Trophoblast cell (in vitro differentiated cells and primary cell): ENCODE results near the gene KIF17.
A peak's percentile ranks its signal among the peaks of the same experiment; 100 is the strongest.

Source experiments
- DNase-seq, 2 donors: peaks; one replicate each; pipeline ENCODE4 v3.0.0-alpha.2; 2016
- H2AFZ ChIP-seq: 2 replicates; pipeline ENCODE4 v1.6.1; 2013; ENCODE audit warnings: low read length, moderate library complexity, mild to moderate bottlenecking; ENCODE audit not compliant: insufficient read depth, poor library complexity
- H2AK5ac ChIP-seq: 2 replicates; pipeline ENCODE4 v1.6.1; 2013; ENCODE audit warnings: mild to moderate bottlenecking, low read length
- H2BK120ac ChIP-seq: 2 replicates; pipeline ENCODE4 v1.6.1; 2013; ENCODE audit warnings: low read length, mild to moderate bottlenecking, moderate library complexity; ENCODE audit not compliant: insufficient read depth, poor library complexity
- H2BK12ac ChIP-seq: 2 replicates; pipeline ENCODE4 v1.6.1; 2013; ENCODE audit warnings: mild to moderate bottlenecking, low read length, moderate library complexity
- H2BK5ac ChIP-seq: 2 replicates; pipeline ENCODE4 v1.6.1; 2013; ENCODE audit warnings: low read length, low read depth, moderate library complexity, mild to moderate bottlenecking; ENCODE audit not compliant: poor library complexity
- H3K14ac ChIP-seq: 2 replicates; pipeline ENCODE4 v1.6.1; 2013; ENCODE audit warnings: mild to moderate bottlenecking, low read length
- H3K18ac ChIP-seq: 2 replicates; pipeline ENCODE4 v1.6.1; 2013; ENCODE audit warnings: mild to moderate bottlenecking, low read length
- H3K23ac ChIP-seq: 2 replicates; pipeline ENCODE4 v1.6.1; 2013; ENCODE audit warnings: low read length
- H3K27ac ChIP-seq: 2 replicates; pipeline ENCODE4 v1.5.1; 2013; ENCODE audit warnings: low read depth, mild to moderate bottlenecking, inconsistent platforms, low read length, moderate library complexity
- H3K27me3 ChIP-seq: 2 replicates; pipeline ENCODE4 v1.6.1; 2013; ENCODE audit warnings: inconsistent platforms, mild to moderate bottlenecking, low read length, moderate library complexity; ENCODE audit not compliant: insufficient read depth
- H3K36me3 ChIP-seq, 2 experiments: 1 replicate in 1 of 2; 2 replicates in 1 of 2; pipeline ENCODE4 v1.6.1; 2013; ENCODE audit warnings: low read length in 2 of 2, mild to moderate bottlenecking in 2 of 2, moderate library complexity in 1 of 2; ENCODE audit not compliant: insufficient read depth in 2 of 2, control insufficient read depth in 1 of 2
- H3K4ac ChIP-seq: 2 replicates; pipeline ENCODE4 v1.6.1; 2013; ENCODE audit warnings: low read depth, mild to moderate bottlenecking, low read length, moderate library complexity
- H3K4me1 ChIP-seq, 2 experiments: 1 replicate in 1 of 2; 2 replicates in 1 of 2; pipeline ENCODE4 v1.6.1; 2013; ENCODE audit warnings: low read length in 2 of 2, mild to moderate bottlenecking in 2 of 2, moderate library complexity in 1 of 2; ENCODE audit not compliant: insufficient read depth in 2 of 2, control insufficient read depth in 1 of 2
- H3K4me2 ChIP-seq: 2 replicates; pipeline ENCODE4 v1.6.1; 2013; ENCODE audit warnings: inconsistent platforms, mild to moderate bottlenecking, low read length, moderate library complexity
- H3K4me3 ChIP-seq: 2 replicates; pipeline ENCODE4 v1.5.1; 2013; ENCODE audit warnings: mild to moderate bottlenecking, low read depth, low read length, inconsistent platforms
- H3K79me1 ChIP-seq: one replicate; pipeline ENCODE4 v1.6.1; 2013; ENCODE audit warnings: low read length
- H3K79me2 ChIP-seq: 2 replicates; pipeline ENCODE4 v1.6.1; 2013; ENCODE audit warnings: low read length, mild to moderate bottlenecking; ENCODE audit not compliant: control insufficient read depth, insufficient read depth, poor library complexity
- H3K9ac ChIP-seq: 2 replicates; pipeline ENCODE4 v1.6.1; 2013; ENCODE audit warnings: mild to moderate bottlenecking, low read length
- H3K9me3 ChIP-seq: 2 replicates; pipeline ENCODE4 v1.6.1; 2013; ENCODE audit warnings: low read depth, mild to moderate bottlenecking, control low read depth, inconsistent platforms, low read length; ENCODE audit not compliant: insufficient read depth
- H4K12ac ChIP-seq: 2 replicates; pipeline ENCODE4 v1.6.1; 2013; ENCODE audit warnings: low read depth, mild to moderate bottlenecking, low read length, moderate library complexity
- H4K8ac ChIP-seq: 2 replicates; pipeline ENCODE4 v1.6.1; 2013; ENCODE audit warnings: low read depth, mild to moderate bottlenecking, low read length, moderate library complexity
- H4K91ac ChIP-seq: one replicate; pipeline ENCODE4 v1.6.1; 2013; ENCODE audit warnings: low read depth, mild to moderate bottlenecking, low read length, moderate library complexity
- WGBS: extraction: QIAGEN DNeasy Blood & Tissue Kit; methylation state at CpG from one replicate; pipeline ENCODE4 v1.1.7; 2013; ENCODE audit warnings: missing lambda C conversion rate; ENCODE audit not compliant: insufficient read length, insufficient coverage; ENCODE audit errors: extremely low coverage; 5-methylcytosine and 5-hydroxymethylcytosine counted together

Gene KIF17

DNA sequence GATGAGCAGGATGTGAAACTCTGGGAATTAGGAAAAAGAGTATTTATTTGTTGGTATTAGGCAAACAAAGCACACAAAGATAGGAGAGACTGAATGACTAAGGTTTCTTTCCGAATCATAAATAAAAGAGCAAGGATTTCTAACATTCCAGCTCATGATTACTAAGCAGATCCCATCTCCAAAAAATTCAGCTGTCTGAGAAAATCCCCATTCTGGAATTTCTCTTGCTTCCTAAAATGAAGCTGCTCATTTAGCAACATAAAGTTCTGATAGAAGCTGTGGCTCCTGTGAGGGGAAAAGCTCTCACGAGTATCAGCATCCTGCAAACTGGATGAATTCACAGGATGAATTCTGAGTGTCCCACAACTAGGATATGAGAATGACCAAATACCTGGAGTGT is 21.4 kb upstream of the KIF17 start:
- WGBS: no CpG with 5 or more reads among the region's 2 CpGs
- no peak overlapping the region for H3K9ac ChIP-seq

DNA sequence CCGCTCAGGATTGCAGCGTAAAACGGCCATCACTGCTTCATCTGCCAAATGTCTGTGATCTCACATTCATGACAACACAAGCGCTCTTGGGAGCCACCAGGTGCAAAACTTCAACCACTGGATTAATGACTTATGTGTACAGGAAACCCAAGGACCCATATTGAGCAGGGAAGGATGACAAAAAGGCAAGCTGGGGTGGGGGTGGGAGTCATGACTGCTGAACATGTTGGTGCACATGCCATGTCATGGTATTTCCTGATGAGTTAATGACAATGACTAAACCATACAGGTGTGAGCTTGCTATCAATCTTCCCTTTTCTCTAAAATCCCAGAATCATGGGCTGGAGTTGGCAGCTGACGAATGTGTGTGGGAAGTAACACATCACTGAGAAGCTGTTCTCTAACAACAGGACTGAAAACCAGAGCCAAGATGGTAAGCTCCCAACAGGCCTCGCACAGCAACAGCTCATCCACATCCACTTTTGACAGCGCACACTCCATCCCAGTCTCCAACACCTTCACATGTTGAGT is 17.8 kb upstream of the KIF17 start:
- no peak overlapping the region for H3K4me2 ChIP-seq
- peak in 1 of 2 donors; percentile 45 for DNase-seq
- peaks cover 19% of the 10 kb centered on the region for H3K27me3 ChIP-seq
- H3K79me1 ChIP-seq: peaks cover 10% of the 10 kb centered on the region
- H3K23ac ChIP-seq: no peak overlapping the region
- H2BK120ac ChIP-seq: no peak overlapping the region
- no peaks in the 10 kb centered on the region for H3K9me3 ChIP-seq
- no peak overlapping the region for H2BK5ac ChIP-seq
- peaks cover 12 to 13% of the 10 kb centered on the region in 2 experiments for H3K4me1 ChIP-seq
- WGBS: no CpG with 5 or more reads among the region's 7 CpGs
- no peak overlapping the region for H3K4me3 ChIP-seq
- no peak overlapping the region for H3K4ac ChIP-seq
- no peak overlapping the region for H4K12ac ChIP-seq
- H2AFZ ChIP-seq: no peak overlapping the region
- peaks cover 9 to 16% of the 10 kb centered on the region in 2 experiments for H3K36me3 ChIP-seq
- H4K91ac ChIP-seq: no peak overlapping the region
- no peak overlapping the region for H3K27ac ChIP-seq
- no peak overlapping the region for H3K14ac ChIP-seq
- peaks cover 2% of the 10 kb centered on the region for H3K79me2 ChIP-seq
- no peak overlapping the region for H3K9ac ChIP-seq
- no peak overlapping the region for H4K8ac ChIP-seq
- no peak overlapping the region for H2AK5ac ChIP-seq
- H3K18ac ChIP-seq: no peak overlapping the region
- no peak overlapping the region for H2BK12ac ChIP-seq

More for the DNA sequence above, 21.4 kb upstream of the KIF17 start:
- H4K91ac ChIP-seq: no peak overlapping the region
- H2AK5ac ChIP-seq: no peak overlapping the region
- no peak overlapping the region for H3K14ac ChIP-seq
- no peak overlapping the region for H2AFZ ChIP-seq
- H3K4me3 ChIP-seq: no peak overlapping the region
- H3K18ac ChIP-seq: no peak overlapping the region
- no peaks in the 10 kb centered on the region for H3K79me2 ChIP-seq
- H3K36me3 ChIP-seq: peaks cover 15 to 20% of the 10 kb centered on the region in 2 experiments
- no peak overlapping the region for H2BK120ac ChIP-seq
- H3K9me3 ChIP-seq: no peaks in the 10 kb centered on the region
- H3K27ac ChIP-seq: no peak overlapping the region
- no peak overlapping the region for H3K23ac ChIP-seq
- peak; percentile 30 to 91 for DNase-seq
- no peaks in the 10 kb centered on the region for H3K4me1 ChIP-seq
- no peak overlapping the region for H2BK5ac ChIP-seq
- H4K12ac ChIP-seq: no peak overlapping the region
- H4K8ac ChIP-seq: no peak overlapping the region
- no peaks in the 10 kb centered on the region for H3K79me1 ChIP-seq
- H2BK12ac ChIP-seq: no peak overlapping the region
- H3K4ac ChIP-seq: no peak overlapping the region
- no peaks in the 10 kb centered on the region for H3K27me3 ChIP-seq
- H3K4me2 ChIP-seq: no peak overlapping the region

DNA sequence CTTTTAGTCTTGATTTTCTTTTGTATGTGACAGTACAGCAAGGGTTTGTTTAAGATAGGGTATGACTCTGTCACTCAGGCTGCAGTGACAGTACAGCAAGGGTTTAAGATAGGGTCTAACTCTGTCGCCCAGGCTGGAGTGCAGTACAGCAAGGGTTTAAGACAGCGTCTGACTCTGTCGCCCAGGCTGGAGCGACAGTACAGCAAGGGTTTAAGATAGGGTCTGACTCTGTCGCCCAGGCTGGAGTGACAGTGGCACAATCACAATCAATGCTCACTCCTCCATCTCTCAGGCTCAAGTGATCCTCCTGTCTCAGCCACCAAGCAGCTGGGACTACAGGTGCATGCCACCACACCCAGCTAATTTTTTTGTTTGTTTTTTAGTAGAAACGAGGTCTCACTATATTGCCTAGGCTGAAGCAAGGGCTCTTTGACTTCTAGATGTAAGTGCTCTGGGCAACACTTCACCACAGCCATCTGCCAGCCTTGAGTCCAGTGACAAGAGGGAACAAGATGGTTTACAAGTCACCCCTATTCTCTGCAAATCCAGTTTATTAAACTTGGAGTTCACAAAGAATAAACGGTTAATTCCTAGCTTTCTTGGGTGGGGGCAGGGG is 15.7 kb upstream of the KIF17 start:
- no peak overlapping the region for H3K9ac ChIP-seq
- no peak overlapping the region for H3K23ac ChIP-seq
- no peaks in the 10 kb centered on the region for H3K9me3 ChIP-seq
- peak overlapping the region; percentile 7 for H3K27ac ChIP-seq
- no peak overlapping the region for H4K12ac ChIP-seq
- no peak for DNase-seq
- peak overlapping the region; percentile 79 for H3K4me2 ChIP-seq
- peak overlapping the region; percentile 66 for H4K91ac ChIP-seq
- no peak overlapping the region for H2BK120ac ChIP-seq
- H3K79me1 ChIP-seq: peaks cover 15% of the 10 kb centered on the region
- H3K4ac ChIP-seq: no peak overlapping the region
- no peak overlapping the region for H2AK5ac ChIP-seq
- no peak overlapping the region for H3K14ac ChIP-seq
- H2BK12ac ChIP-seq: peak overlapping the region; percentile 37
- H2BK5ac ChIP-seq: no peak overlapping the region
- peaks cover 25% of the 10 kb centered on the region for H3K27me3 ChIP-seq
- peaks cover 2% of the 10 kb centered on the region for H3K79me2 ChIP-seq
- H4K8ac ChIP-seq: no peak overlapping the region
- no peak overlapping the region for H3K18ac ChIP-seq
- H3K36me3 ChIP-seq: peaks cover 2 to 11% of the 10 kb centered on the region in 2 experiments
- WGBS: no CpG with 5 or more reads among the region's 7 CpGs
- H2AFZ ChIP-seq: no peak overlapping the region
- H3K4me3 ChIP-seq: no peak overlapping the region
- H3K4me1 ChIP-seq: peaks cover 17 to 20% of the 10 kb centered on the region in 2 experiments

DNA sequence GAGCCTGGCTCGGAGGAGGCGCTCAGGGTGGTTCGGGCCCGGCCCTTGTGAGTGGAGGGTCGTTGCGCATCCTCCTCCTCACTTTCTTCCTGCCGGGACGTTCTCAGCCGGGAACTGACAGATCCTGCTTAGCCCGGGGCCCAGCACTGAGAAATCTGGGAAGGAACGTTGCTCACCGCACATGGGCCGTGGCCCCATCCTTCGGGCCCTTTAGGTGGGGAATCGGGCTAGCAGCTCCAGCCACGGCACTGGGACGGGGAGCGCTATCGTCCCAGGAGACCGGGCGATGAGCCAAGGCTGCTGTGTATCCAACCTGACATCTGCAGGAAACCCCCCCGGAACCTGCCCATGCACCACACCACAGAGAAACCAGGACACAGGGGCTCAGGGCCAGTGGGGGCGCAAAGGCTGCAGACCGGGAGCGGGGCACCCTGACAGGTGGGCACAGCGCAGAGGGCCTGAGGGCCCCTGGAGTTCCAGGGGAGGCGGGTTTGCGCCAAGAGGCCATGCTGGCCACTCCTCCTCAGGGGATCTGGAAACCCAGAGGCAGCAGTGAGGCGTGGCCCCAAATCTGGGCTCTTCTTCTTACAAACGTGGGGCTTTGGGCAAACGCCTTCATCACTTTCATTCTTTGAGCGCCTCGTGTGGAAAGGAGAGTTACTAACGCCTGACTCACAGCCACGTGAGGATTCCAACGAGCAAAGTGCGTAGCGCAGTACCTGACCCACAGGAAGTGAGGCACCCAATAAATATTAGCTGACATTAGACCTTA is 15.0 kb upstream of the KIF17 start, which contains the start of gene SH2D5:
TSS of gene SH2D5 (minus strand) at position 116 of the 772 bp plus-strand sequence. CDS start 4,659 bp downstream, outside the sequence.
- Histone ChIP-seq H4K8ac (peak within 1 kb of the TSS; percentile 73), H3K4me3 (peak within 1 kb of the TSS; percentile 40)

More for the DNA sequence above, 15.0 kb upstream of the KIF17 start, which contains the start of gene SH2D5:
- H3K18ac ChIP-seq: peak within 1 kb of the TSS; percentile 18
- H3K23ac ChIP-seq: no peak within 1 kb of the TSS
- peaks cover 15% of the 10 kb centered on the region for H3K79me1 ChIP-seq
- peak within 1 kb of the TSS; percentile 37 for H2BK12ac ChIP-seq
- H3K9ac ChIP-seq: no peak within 1 kb of the TSS
- peaks cover 19 to 23% of the 10 kb centered on the region in 2 experiments for H3K4me1 ChIP-seq
- no peak within 1 kb of the TSS for H4K12ac ChIP-seq
- H4K91ac ChIP-seq: peak within 1 kb of the TSS; percentile 71
- H2AK5ac ChIP-seq: peak within 1 kb of the TSS; percentile 30
- H3K9me3 ChIP-seq: no peaks in the 10 kb centered on the region
- H2BK5ac ChIP-seq: no peak within 1 kb of the TSS
- peak within 1 kb of the TSS; percentile 31 for H3K27ac ChIP-seq
- H3K27me3 ChIP-seq: peaks cover 25% of the 10 kb centered on the region
- H3K14ac ChIP-seq: peak within 1 kb of the TSS; percentile 67
- peak within 1 kb of the TSS; percentile 3 for H2BK120ac ChIP-seq
- H3K36me3 ChIP-seq: peaks cover 0 to 7% of the 10 kb centered on the region in 2 experiments
- WGBS: no CpG with 5 or more reads among the region's 38 CpGs
- no peak within 1 kb of the TSS for H3K4ac ChIP-seq
- H2AFZ ChIP-seq: peak within 1 kb of the TSS; percentile 51
- DNase-seq: peak; percentile 94 to 97
- peak within 1 kb of the TSS; percentile 79 for H3K4me2 ChIP-seq
- peaks cover 2% of the 10 kb centered on the region for H3K79me2 ChIP-seq
